HG03354 (cell line): Measurements from ENCODE around the gene USH1C.

ENCODE experiments used
- ATAC-seq: cut with Tn5 transposase; IDR thresholded peaks from one replicate; pipeline ENCODE4 v1.9.1; 2021; ENCODE audit warnings: mild to moderate bottlenecking; ENCODE audit not compliant: unreplicated experiment, poor library complexity, severe bottlenecking

Gene USH1C

DNA sequence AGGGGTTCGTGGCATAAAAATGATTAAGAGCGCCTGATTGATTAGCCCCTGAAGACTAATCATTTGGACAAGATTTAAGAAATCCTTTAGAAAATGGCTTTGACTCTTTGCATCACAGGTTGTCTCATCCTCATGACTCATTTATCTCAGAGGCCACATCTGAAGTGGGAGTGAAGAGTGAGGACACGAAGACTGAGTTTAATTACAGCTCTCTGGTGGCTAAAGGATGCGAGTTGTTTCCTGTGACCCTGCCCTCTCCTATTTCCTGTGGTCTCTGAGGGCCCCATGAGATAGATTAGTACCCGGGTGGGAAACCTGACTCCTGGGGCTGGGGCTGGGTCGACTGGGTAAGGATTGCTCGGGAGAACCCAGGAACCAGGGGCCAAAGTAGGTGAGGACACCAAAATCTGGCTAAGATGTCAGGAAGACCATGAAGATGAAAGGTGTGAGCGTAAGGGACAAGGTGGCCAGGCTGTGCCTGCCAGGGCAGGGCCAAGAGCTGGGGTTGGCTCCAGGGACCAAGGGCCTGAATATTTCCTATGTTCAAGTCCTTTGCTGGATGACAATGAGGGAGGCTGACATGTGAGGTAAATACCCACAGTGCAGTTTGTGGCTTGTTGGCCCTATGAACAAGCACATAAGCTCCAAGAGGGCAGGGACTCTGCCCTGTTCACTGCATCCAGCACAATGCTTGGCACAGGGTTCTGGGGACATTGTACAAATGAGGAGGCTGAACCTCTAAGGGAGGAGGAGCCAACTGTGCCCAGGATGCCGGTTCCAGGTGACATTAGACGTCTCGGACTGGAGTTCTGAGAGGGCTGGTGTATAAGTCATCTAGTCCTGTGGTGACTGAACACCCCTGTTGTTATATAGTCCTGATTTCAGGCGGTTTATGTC is 6.5 kb upstream of the USH1C start:
- no peak for ATAC-seq

DNA sequence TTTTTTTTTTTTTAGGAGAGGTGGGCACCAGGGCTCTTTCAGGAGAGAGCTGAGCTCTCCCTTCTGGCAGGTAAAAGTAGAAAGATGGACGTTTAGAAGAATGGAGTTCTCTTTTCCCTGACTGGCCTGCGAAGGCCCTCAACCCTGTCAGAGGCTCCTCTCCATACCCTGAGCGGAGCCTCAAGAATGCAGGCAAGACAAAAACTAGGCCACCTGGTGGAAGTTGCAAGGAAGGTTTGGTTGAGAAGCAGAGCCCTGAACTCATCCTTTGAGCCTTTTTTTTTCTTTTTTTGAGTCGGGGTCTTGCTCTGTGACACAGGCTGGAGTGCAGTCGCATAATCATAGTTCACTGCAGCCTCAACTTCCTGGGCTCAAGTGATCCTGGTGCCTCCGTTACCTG is 4.2 kb upstream of the USH1C start:
- no peak for ATAC-seq

DNA sequence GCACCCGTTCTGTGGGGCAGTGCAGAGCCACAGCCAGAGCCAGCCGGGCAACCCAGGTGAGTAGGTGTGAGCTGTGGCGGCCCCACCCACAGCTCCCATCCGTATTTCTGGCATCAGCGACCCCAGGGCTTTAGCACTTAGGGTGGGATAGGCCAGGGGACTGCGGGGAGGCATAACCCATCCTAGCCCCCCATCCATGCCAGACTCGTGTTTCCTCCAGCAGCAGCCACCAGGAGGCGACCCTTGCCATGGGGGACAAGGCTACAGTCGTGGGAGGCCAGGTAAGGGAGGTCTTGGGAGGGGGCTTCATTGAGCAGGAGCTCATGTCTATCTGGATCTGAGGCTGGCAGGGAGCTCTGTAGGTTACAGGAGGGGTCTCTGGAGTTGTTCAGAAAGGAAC is 3.7 kb upstream of the USH1C start:
- ATAC-seq: no peak

DNA sequence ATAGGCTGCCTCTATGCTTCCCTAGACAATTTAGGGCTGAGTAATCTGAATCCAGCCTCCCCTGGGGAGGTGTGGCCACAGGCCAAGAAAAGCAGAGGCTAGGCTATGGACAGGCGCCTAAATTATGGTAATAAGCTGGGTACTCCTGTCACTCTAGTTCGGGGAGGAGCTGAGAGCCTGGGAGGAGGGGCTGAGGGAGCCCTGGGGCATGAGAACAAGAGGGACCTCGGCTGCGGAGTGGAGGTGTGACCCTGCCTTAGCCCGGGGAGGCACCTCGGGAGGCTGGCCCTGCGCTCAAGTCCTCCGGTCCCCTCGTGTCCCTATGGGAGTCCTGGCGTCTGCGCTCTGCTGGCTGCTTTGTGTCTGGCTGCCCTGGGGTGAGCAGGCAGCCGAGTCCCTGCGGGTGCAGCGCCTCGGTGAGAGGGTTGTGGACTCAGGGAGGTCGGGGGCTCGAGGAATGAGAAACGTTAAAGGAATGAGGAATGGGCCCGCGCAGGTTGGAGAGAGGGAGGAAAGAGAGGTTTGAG is 2.9 kb upstream of the USH1C start, which contains the start of gene OTOG:
OTOG (plus strand) TSS at position 209 of the 527 bp plus-strand sequence; CDS start at position 323, 114 bp downstream.
- ATAC-seq: no peak

DNA sequence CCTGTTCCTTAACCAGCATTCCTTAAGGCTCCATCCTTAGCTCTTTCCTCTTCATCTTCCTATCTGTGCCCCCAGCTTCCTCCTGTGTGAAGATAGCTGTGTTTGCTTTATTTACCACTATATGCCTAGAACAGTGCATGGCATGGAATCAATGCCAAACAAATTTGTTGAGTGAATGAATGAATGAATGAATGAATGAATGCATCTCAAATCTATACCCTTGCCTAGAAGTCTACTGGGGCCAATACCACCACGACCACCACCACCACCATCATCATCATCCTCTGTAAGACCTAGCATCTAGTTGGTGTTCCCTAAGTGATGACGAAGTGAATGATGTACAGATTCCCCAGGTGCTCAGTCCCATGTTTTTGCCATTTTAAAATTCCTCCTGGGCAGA is 2.0 kb upstream of the USH1C start:
- no peak for ATAC-seq

DNA sequence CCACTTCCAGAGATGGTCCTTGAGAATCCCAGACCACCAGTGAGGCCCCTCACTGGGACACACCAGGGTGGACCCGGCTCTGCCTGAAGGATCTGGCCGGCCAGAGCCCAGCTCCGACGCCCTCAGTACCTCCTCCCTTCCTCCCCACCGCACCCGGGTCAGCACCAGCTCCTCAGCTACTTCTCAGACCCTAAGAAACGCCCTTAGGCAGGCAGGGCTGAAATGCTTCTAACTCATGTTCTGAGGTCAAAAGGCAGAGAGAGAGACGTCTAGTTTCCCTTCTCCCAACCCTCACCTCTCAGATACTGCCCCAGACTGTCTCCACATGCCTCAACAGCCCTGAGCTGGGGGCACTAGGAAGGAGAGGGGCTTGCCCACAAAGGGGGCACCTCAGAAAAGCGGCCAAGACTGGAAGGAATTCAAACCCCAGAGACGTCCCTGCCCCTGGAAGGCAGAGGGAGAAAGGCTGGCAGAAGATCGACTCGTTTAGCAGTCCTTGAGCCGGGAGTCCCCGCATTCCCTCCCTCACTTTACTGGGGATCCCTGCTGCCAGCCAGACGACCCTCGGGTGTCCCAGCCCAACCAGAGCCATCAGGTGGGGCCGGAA is 539 bp downstream of the USH1C start:
- ATAC-seq: no peak

DNA sequence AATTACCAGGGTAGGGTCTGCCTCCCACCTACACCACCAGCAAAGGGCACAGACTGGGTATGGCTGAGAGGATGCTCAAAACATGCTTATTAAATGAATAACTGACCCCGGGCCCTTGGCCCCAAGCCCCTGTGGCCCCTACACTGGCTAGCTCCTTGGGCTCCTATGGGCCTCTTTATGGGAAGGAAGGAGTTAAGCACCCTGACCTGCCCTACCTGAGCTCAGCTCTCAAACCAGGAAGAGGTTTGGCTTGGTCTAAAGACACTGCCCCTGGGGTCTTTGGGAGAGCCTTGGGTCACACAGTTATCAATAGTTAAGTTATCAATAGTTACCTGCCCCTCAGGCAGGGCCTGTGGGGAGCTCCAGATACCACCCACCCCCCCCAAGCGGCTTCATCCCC is 1.2 kb downstream of the USH1C start:
- ATAC-seq: no peak

DNA sequence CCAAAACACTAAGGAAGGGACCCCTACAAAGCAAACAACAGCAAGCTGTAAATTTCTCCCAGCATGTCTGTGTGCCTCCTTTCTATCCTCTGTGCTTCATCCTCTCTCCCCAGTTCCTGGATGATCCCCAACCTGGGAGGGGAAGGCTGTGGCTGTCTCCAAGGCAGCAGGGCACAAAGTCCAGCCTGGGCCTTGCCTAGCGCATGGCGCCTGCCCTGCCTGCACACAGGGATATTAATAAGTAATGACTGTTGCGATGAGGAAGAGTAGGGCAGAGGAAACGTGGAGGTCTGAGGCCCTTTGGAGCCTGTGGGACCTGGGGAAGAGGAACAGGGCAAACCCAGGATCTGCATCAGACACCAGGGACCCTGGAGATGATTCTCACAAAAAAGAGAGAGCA is 2.0 kb downstream of the USH1C start:
- no peak for ATAC-seq

DNA sequence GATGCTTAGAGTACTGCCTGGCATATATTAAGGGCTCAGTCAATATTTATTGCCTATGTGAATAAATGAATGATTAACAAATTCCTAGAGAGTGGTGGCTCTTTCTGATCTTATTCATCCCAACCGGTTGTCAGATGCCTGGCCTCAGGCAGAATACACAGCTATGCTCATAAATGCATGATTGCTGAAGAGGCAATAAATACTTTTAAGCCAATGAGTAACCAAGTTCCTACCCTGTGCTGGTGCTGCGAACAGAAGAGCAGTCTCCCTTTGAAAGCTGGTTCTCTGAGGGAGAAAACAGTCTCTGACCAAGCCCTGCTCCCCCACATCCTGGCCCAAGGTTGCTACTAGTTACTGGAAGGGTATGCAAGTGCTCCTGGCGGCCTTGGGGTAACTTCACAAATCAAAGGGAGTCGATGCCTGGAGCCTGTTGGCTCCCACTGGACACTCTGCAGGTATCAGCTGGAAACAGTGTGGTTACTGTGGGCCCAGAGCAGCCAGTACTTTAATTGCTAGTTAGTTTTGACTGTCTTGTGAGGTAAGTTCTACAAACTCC is 2.8 kb downstream of the USH1C start:
- ATAC-seq: no peak

DNA sequence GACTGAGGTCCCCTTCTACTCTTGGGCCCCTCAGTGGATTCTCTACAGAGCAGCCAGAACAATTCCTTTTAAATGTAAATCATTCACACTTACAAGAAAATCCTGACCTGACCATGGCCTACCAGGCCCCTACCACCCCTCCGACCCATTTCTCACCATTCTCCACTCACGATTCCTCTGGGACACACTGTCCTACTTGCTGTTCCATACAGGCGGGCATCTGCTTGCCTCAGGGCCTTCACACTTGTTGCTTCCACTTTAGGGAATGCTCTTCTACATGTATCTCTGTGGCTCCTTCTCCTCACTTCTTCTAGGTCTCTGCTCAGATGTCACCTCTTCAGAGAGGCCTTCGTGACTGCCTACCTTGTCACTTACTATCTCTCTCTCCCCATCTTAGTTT is 3.4 kb downstream of the USH1C start:
- no peak for ATAC-seq

DNA sequence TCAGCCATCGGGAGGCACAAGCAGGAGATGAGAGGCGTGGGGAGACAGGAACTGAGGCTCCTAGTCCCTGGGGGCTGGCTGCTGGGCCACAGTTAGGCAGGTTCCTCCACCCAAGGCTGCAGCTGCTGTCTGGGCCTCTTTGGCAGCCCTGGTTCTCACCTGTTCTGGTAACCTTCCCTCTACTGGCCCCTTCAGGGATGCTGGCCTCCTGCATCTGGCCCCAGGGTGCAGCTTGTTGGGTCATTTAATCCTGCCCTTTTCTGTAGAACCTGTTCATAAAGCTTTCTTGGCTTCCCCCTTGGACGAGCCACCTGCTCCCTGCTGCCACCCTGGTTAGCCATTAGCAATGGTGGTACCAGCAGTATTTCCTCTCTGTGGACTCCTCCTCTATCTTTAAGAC is 5.5 kb downstream of the USH1C start:
- no peak for ATAC-seq

DNA sequence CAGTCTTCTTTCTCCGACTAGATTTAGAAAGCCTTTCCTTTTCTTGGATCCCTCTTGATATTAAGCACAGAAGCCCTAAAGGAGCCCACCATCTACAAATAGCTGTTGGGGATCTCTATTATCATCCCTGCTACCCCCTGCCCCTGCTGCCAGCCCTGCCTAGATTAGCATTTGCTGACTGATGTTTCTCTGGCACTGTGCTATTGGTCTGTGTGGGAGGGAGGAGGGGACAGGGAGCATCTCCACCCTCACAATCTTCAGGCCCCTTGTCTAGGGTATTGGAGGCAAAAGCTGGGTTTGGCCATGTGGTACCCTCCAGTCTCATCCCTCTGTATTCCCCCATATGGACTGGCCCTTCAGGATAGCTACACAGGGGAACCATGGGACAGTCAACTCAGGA is 6.2 kb downstream of the USH1C start:
- no peak for ATAC-seq

DNA sequence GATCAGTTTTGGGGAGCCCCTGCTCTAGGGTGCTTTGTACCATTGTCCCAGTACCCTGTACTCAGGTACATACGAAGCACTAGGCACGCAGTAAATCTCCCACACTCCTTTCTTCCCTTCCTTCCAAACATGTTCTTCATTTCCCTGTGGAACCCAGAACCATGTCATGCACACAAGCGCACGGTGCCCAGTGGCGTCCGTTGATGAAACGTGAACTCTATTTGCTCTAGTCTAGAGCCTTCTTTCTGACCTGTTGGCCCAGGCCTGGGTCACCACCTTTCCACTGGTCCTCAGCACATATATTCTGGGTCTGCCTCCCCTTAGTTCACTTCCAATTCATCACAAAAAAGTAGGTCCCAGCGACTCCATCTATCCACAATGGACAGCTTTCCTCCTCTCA is 7.0 kb downstream of the USH1C start:
- no peak for ATAC-seq

DNA sequence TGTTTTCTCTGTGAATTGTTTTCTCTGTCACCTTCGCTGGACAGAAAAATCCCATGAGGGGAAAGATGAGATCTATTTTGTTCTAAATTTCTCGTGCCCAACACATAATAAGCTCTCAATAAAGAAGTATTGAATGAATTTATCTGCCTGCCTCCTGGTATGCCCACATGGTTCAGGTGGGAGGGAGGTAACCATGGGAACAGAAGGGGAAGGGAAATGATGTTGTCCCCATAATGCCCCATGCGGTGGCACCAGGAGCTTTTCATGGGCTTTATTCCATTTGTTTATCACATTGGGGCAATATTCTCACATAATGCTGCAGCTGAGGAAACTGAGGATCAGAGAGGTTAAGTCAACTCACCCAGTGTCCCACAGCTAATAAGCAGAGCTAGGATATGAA is 8.7 kb downstream of the USH1C start:
- ATAC-seq: no peak

DNA sequence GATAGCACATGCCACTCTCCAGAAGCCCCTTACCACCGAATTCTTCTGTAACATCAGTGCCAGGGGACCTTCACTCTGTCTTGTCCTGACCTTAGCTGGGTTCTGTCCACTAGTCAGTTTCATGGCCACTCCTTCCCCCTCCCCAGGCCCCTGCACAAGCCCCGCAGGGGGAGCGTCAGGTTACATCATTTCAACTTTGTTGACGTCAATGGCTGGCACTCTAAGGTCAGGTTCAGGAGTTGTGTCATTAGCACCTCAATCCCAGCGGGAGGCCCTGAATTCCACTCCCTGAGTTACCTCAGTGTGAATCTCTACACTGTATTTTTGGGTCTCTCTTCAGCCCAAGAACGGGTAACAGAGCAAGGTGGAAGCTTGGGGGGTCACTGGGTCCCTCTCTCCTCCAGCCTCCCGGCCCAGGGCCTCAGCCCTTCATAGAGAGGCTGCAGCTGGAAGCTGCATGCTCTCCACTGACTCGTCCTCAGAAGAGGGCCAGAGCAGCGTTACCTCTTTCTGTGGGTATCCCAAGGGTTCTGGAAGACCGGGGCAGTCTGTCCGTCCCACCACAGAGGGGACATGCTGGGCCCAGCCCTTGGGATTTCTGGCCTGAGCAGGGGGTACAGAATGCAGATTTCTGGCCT is 10.3 kb downstream of the USH1C start:
- ATAC-seq: no peak

DNA sequence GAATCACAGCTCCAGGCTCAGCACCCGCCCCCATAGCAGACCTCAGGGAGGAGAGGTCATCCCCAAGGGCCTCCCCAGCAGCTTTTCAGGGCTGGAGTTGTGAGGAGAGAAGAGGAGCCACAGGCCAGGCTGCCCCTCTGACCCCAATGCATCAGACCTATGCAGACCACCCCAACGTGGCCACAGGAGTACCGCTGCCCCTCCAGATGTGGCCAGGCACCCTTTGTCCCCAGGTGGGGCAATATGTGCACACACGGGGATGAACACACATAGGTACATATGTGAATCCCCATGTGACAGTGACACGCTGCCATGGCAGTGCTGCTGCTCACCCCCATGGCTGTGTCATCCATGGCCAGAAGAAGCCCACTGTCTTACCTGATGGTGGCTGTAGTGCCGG is 10.9 kb downstream of the USH1C start:
- ATAC-seq: no peak

DNA sequence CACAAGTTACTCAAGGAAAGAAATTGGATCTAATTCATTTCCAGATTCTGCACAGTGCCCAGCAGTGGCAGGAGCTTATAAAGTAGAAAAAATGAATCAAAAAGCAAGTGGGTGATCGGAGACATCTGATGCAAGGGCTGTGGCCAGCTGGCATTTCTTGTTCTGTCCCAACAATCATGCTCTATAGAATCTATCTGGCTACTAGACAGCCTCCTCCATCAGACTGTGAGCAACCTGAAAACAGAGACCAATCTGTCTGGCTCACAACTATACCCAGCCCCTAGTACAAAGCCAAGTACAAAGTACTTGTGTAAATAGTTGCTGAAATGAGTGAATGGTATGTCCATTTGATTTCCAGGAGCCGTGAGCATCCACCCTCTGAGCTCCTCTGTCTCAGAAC is 11.4 kb downstream of the USH1C start:
- no peak for ATAC-seq

DNA sequence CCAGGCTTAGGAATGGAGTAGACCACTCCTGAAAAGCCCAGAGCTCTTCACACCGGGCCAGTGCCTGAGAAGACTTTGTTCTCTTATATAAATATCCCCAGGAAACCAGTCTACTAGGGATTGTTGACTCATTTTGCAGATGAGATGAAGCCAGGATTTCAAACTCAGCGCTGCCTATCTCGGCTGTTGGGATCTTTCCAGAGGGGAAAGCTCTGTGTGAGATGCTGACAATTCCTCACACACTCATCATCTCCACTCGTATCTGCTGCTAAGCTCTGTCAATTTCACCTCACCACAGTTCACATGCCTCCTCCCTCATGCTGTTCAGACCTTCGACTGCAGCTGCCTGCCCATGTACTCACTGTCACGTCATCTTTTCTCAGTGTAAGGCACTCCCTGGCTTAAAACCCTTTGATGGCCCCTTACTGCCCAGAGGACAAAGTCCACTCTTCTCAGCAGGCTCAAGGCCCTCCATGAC is 12.5 kb downstream of the USH1C start:
- ATAC-seq: no peak

DNA sequence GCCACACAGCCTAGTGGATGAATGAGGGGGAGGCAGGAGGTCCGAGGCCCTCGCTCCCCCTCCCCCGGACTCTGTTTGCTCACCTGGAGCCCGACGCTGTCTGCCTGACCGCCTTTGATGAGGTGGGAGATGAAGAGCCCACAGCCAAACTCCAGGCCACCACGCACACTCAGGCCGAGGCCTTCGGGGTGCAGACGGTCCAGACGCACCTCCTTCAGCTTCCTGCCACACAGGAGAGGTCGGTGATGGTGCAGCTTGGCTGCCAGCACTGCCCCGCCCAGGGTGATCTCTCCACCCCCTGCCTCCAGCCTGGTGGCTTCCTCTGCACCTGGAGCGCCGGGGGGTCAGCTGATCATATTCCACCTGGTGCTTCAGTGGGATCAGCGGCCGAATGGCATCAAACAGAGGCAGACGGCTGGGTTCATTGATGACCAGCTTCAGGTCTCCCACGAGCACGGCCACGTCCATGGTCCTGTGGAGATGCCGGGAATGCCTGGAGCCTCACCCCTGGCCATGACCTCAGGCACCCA is 13.1 kb downstream of the USH1C start:
- ATAC-seq: no peak

DNA sequence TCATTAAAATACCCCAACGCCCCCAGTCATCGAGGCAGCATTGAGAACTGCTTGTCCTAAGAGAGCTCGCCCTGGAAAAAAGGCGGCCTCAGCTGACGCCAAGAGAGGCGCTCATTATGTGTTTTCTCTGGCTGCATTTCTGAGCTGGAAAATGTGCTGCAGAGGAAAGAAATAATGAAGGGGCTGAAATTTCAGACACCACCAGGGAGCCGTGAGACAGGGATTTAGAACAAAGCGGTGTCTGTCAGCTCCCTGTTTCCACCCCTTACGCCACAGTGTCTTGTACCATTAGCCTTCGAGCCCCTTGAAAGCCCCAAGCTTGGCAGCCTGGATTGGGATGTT is 14.4 kb downstream of the USH1C start:
- no peak for ATAC-seq
